ENCODE data around the gene EML6. TPM values are rescaled to one million over a fixed set of nuclear protein-coding genes. Genes with fewer than 3 reads are reported as not detected.

Gene EML6
- total RNA-seq, 1 donor from 2014 or later: 0.90 TPM

- no peak for TF ChIP-seq CTCF (IDR thresholded peaks at IDR 0.05; ENCODE audit: unreplicated experiment)
- Mint-ChIP-seq H3K27ac (ENCODE audit: unreplicated experiment) (no peak overlapping the region), H3K4me3 (ENCODE audit: unreplicated experiment) (no peak overlapping the region), H3K36me3 (ENCODE audit: low read depth, unreplicated experiment) (no peaks in the 10 kb centered on the region), H3K9me3 (ENCODE audit: unreplicated experiment) (no peaks in the 10 kb centered on the region), H3K4me1 (ENCODE audit: unreplicated experiment) (no peaks in the 10 kb centered on the region), H3K27me3 (ENCODE audit: unreplicated experiment) (peaks cover 2% of the 10 kb centered on the region)
- DNase-seq (ENCODE audit: low spot score): no peak
Measured at GRCh38 chr2:54935389-54935788, 211.9 kb downstream of the EML6 start.

- no peak overlapping the region for H3K4me3 Mint-ChIP-seq (ENCODE audit: unreplicated experiment)
- no peak for DNase-seq (ENCODE audit: low spot score)
- no peaks in the 10 kb centered on the region for H3K27me3 Mint-ChIP-seq (ENCODE audit: unreplicated experiment)
- no peaks in the 10 kb centered on the region for H3K4me1 Mint-ChIP-seq (ENCODE audit: unreplicated experiment)
- no peaks in the 10 kb centered on the region for H3K36me3 Mint-ChIP-seq (ENCODE audit: low read depth, unreplicated experiment)
- H3K27ac Mint-ChIP-seq (ENCODE audit: unreplicated experiment): no peak overlapping the region
- H3K9me3 Mint-ChIP-seq (ENCODE audit: unreplicated experiment): no peaks in the 10 kb centered on the region
- no peak for TF ChIP-seq CTCF (IDR thresholded peaks at IDR 0.05; ENCODE audit: unreplicated experiment)
Measured at GRCh38 chr2:54936766-54937165, 213.3 kb downstream of the EML6 start.

- TF ChIP-seq CTCF (IDR thresholded peaks at IDR 0.05; ENCODE audit: unreplicated experiment): no peak
- Mint-ChIP-seq H3K27ac (ENCODE audit: unreplicated experiment) (no peak overlapping the region), H3K4me3 (ENCODE audit: unreplicated experiment) (no peak overlapping the region), H3K9me3 (ENCODE audit: unreplicated experiment) (no peaks in the 10 kb centered on the region), H3K36me3 (ENCODE audit: low read depth, unreplicated experiment) (no peaks in the 10 kb centered on the region), H3K27me3 (ENCODE audit: unreplicated experiment) (no peaks in the 10 kb centered on the region), H3K4me1 (ENCODE audit: unreplicated experiment) (no peaks in the 10 kb centered on the region)
- DNase-seq (ENCODE audit: low spot score): no peak
Measured at GRCh38 chr2:54939446-54940118, 216.1 kb downstream of the EML6 start.

GRCh38 chr2:54940723-54941122 is 217.3 kb downstream of the EML6 start:
- H3K9me3 Mint-ChIP-seq (ENCODE audit: unreplicated experiment): no peaks in the 10 kb centered on the region
- peaks cover 5% of the 10 kb centered on the region for H3K27me3 Mint-ChIP-seq (ENCODE audit: unreplicated experiment)
- no peak for TF ChIP-seq CTCF (IDR thresholded peaks at IDR 0.05; ENCODE audit: unreplicated experiment)
- no peaks in the 10 kb centered on the region for H3K4me1 Mint-ChIP-seq (ENCODE audit: unreplicated experiment)
- H3K36me3 Mint-ChIP-seq (ENCODE audit: low read depth, unreplicated experiment): peaks cover 3% of the 10 kb centered on the region
- no peak for DNase-seq (ENCODE audit: low spot score)
- no peak overlapping the region for H3K27ac Mint-ChIP-seq (ENCODE audit: unreplicated experiment)
- H3K4me3 Mint-ChIP-seq (ENCODE audit: unreplicated experiment): no peak overlapping the region

GRCh38 chr2:54941248-54941984 is 218.0 kb downstream of the EML6 start:
- no peaks in the 10 kb centered on the region for H3K4me1 Mint-ChIP-seq (ENCODE audit: unreplicated experiment)
- DNase-seq (ENCODE audit: low spot score): no peak
- no peaks in the 10 kb centered on the region for H3K9me3 Mint-ChIP-seq (ENCODE audit: unreplicated experiment)
- H3K4me3 Mint-ChIP-seq (ENCODE audit: unreplicated experiment): no peak overlapping the region
- peaks cover 6% of the 10 kb centered on the region for H3K36me3 Mint-ChIP-seq (ENCODE audit: low read depth, unreplicated experiment)
- H3K27ac Mint-ChIP-seq (ENCODE audit: unreplicated experiment): no peak overlapping the region
- TF ChIP-seq CTCF (IDR thresholded peaks at IDR 0.05; ENCODE audit: unreplicated experiment): no peak
- peaks cover 12% of the 10 kb centered on the region for H3K27me3 Mint-ChIP-seq (ENCODE audit: unreplicated experiment)
